ENCODE results near the gene GPS1.

The GPS1 gene

DNA sequence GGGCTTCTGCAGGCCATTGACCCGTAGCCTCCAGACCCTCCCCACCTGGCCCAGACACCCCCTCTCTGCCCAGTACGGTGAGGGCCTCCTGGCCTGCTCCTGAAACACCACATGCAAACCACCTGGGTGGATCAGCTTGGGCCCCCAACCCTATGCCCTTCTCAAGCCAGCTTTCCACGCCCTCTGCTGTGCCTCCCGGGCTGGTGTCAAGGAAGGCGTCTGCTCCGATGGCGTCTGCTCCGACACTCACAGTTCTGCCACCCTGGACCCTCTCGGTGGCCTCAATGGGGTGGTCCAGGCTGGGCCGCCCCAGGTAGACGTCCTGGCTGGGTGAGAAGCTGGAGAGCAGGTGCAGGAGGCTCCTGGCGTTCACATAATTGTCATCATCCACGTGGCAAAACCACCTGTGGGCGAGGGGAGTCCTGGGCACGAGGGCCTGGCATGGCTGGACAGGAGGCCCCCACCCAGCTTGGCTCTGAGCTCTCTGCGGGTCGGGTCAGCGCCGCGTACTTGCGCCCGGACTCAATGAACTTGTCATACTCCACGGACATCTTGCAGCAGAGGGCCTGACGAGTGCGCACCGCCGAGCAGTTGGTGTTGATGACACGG is 1.4 kb upstream of the GPS1 start:
- DNase-seq (ENCODE audit: low read depth), result no peak
- H3K4me3 ChIP-seq (ENCODE audit: low read depth, low read length), result no peak overlapping the region
- TF ChIP-seq MYC (IDR thresholded peaks at IDR 0.05; ENCODE audit: low read depth, low read length) (no peak), POLR2A (IDR thresholded peaks at IDR 0.05; ENCODE audit: extremely low read depth, insufficient read length) (no peak)
- TF ChIP-seq, protein P1, sequence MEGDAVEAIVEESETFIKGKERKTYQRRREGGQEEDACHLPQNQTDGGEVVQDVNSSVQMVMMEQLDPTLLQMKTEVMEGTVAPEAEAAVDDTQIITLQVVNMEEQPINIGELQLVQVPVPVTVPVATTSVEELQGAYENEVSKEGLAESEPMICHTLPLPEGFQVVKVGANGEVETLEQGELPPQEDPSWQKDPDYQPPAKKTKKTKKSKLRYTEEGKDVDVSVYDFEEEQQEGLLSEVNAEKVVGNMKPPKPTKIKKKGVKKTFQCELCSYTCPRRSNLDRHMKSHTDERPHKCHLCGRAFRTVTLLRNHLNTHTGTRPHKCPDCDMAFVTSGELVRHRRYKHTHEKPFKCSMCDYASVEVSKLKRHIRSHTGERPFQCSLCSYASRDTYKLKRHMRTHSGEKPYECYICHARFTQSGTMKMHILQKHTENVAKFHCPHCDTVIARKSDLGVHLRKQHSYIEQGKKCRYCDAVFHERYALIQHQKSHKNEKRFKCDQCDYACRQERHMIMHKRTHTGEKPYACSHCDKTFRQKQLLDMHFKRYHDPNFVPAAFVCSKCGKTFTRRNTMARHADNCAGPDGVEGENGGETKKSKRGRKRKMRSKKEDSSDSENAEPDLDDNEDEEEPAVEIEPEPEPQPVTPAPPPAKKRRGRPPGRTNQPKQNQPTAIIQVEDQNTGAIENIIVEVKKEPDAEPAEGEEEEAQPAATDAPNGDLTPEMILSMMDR (IDR thresholded peaks at IDR 0.05; ENCODE audit: low read depth, low read length), result no peak
- TF ChIP-seq, protein P2, sequence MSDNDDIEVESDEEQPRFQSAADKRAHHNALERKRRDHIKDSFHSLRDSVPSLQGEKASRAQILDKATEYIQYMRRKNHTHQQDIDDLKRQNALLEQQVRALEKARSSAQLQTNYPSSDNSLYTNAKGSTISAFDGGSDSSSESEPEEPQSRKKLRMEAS (IDR thresholded peaks at IDR 0.05; ENCODE audit: low read depth, low read length), result no peak

DNA sequence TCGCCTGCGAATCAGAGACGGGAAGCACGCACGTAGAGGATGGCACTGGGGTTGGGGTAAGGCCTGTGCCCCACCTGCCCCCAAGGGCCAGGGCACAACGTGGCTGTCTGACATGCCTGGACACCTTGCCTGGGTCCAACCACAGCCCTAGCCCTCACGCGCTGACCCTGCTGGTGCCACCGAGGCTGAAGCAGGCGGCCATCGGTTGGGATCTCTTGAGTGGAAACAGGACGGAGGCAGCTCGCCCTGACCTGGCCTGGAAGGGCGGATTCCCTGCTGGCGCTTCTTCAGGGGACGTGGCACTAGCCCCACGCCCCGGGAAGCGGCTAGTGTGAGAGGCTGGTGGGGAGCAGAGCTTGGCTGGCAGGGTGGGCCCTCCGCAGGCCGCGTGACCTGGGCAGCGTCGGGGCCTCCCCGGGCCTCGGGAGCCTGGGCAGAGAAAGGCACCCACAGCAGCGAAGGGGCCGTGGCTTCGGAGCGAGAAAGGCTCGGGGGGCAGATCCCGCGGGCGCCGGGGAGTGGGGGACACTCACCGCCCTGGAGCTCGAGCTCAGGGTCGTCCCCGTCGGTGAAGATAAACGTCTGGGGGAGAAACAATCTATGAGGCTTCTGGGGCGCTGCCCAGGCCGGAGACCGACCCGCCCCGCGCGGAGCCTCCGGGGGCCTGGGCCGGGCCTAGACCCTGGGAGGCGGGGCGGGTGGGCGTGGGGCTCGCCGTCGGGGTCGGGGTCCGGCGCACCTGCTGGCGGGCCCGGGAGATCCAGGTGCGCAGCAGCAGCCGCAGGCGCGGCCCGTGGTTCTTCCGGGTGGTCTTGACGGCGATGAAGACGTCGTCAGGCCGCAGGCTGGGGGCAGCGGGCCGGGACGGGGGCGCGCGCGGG is 697 bp upstream of the GPS1 start:
- H3K4me3 ChIP-seq (ENCODE audit: low read depth, low read length), result peak overlapping the region; percentile 38
- TF ChIP-seq, protein P1 (IDR thresholded peaks at IDR 0.05; ENCODE audit: low read depth, low read length), result no peak
- TF ChIP-seq MYC (IDR thresholded peaks at IDR 0.05; ENCODE audit: low read depth, low read length) (no peak), POLR2A (IDR thresholded peaks at IDR 0.05; ENCODE audit: extremely low read depth, insufficient read length) (no peak)
- TF ChIP-seq, protein P2 (IDR thresholded peaks at IDR 0.05; ENCODE audit: low read depth, low read length), result no peak
- DNase-seq (ENCODE audit: low read depth), result no peak

DNA sequence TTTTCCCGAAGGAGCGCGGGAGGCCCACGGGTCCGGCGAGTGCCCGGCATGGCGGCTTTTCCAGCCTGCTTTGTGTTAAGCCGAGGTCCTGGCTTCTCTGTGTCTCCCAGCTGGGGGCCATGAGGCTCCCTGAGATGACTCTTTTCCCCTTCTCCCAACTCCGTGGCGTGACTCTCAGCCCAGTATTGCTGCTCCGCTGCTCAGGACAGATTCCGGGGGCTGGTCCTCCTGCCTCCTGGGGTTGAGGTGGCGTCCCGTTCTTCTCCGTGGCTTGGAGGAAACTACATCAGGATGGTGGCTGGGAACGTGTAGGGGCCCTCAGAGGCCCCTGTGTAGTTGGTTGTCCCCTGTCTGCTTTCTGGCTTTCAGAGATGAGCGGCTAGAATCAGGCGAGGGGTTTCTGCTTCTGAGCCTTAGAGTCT is 951 bp downstream of the GPS1 start:
- TF ChIP-seq, protein P1 (IDR thresholded peaks at IDR 0.05; ENCODE audit: low read depth, low read length), result no peak
- TF ChIP-seq POLR2A (IDR thresholded peaks at IDR 0.05; ENCODE audit: extremely low read depth, insufficient read length) (no peak), MYC (IDR thresholded peaks at IDR 0.05; ENCODE audit: low read depth, low read length) (no peak)
- TF ChIP-seq, protein P2 (IDR thresholded peaks at IDR 0.05; ENCODE audit: low read depth, low read length), result no peak
- DNase-seq (ENCODE audit: low read depth), result no peak
- peak overlapping the region; percentile 80 for H3K4me3 ChIP-seq (ENCODE audit: low read depth, low read length)

DNA sequence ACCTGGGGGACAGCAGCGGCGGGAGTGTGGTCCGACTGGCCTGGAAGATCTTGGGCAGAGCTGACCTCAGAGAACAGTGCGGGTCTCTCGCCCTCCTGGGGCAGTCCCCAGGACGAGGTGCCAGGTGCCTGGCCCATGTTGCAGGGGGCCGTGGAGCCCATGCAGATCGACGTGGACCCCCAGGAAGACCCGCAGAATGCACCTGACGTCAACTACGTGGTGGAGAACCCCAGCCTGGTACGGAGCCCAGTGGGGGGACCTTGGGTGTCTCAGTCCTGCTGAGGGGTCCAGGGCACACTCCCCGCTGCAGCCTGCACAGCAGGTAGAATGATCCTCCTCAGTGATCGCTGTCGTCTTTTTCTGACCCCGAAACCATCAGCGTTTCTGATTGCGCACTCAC is 1.4 kb downstream of the GPS1 start:
- H3K4me3 ChIP-seq (ENCODE audit: low read depth, low read length), result no peak overlapping the region
- TF ChIP-seq MYC (IDR thresholded peaks at IDR 0.05; ENCODE audit: low read depth, low read length) (no peak), POLR2A (IDR thresholded peaks at IDR 0.05; ENCODE audit: extremely low read depth, insufficient read length) (no peak)
- TF ChIP-seq, protein P1 (IDR thresholded peaks at IDR 0.05; ENCODE audit: low read depth, low read length), result no peak
- TF ChIP-seq, protein P2 (IDR thresholded peaks at IDR 0.05; ENCODE audit: low read depth, low read length), result no peak
- DNase-seq (ENCODE audit: low read depth), result no peak

DNA sequence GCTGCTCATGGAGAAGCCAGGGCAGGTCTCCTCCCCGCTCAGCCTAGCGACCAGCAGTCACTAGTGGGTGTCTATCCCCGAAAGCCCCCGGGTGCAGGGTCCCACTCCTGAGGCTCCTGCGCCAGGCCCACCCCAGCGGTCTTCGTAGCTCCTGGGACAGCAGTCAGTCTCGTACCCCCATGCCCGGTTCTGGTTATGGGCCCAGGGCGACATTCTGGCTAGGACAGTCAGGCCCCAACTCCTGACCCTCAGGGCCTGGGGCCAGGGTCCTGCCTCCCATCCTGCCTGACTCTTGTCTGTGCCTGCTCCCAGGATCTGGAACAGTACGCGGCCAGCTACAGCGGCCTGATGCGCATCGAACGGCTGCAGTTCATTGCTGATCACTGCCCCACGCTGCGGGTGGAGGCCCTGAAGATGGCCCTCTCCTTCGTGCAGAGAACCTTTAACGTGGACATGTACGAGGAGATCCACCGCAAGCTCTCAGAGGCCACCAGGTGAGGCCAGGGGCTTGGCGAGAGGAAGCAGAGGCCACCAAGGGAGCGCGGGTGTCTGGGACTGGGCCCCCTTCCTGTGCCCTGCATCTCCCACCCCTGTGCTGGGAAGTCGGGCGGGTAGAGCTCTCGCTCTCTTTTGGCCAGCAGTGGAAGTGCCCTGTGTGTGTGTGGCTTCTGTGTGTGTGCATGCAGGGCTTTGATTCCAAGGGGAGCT is 2.0 kb downstream of the GPS1 start:
- TF ChIP-seq POLR2A (IDR thresholded peaks at IDR 0.05; ENCODE audit: extremely low read depth, insufficient read length), result no peak
- TF ChIP-seq, protein P1 (IDR thresholded peaks at IDR 0.05; ENCODE audit: low read depth, low read length), result no peak
- TF ChIP-seq, protein P2 (IDR thresholded peaks at IDR 0.05; ENCODE audit: low read depth, low read length), result no peak
- TF ChIP-seq MYC (IDR thresholded peaks at IDR 0.05; ENCODE audit: low read depth, low read length), result no peak
- no peak for DNase-seq (ENCODE audit: low read depth)
- no peak overlapping the region for H3K4me3 ChIP-seq (ENCODE audit: low read depth, low read length)
